ENCODE results near the gene TREX2. TPM values are rescaled to one million over a fixed set of nuclear protein-coding genes. Genes with fewer than 3 reads are reported as not detected.

The TREX2 gene
- total RNA-seq, result 1 to 10 TPM; 2.5 TPM

- no peak for ATAC-seq (replicated peaks)
- peaks cover 2% of the 10 kb centered on the region for H3K36me3 Mint-ChIP-seq (ENCODE audit: low read depth)
- no peaks in the 10 kb centered on the region for H3K27me3 Mint-ChIP-seq
- H3K27ac Mint-ChIP-seq, result no peak within 1 kb of the TSS
- no peak within 1 kb of the TSS for H3K4me3 Mint-ChIP-seq
- H3K4me1 Mint-ChIP-seq, result no peaks in the 10 kb centered on the region
- H3K9me3 Mint-ChIP-seq, result no peaks in the 10 kb centered on the region
Observed at GRCh38 chrX:153445856-153446635, at the start of gene TREX2. Gene TREX2, minus strand, starts transcription at chrX:153446056. Its CDS starts 626 bp downstream, at chrX:153445430.

GRCh38 chrX:153495362-153495751, 49.5 kb upstream of the TREX2 start:
- H3K27me3 Mint-ChIP-seq, result peaks cover 3% of the 10 kb centered on the region
- ATAC-seq (replicated peaks), result no peak
- no peak overlapping the region for H3K4me3 Mint-ChIP-seq
- H3K4me1 Mint-ChIP-seq, result no peaks in the 10 kb centered on the region
- no peaks in the 10 kb centered on the region for H3K36me3 Mint-ChIP-seq (ENCODE audit: low read depth)
- no peak overlapping the region for H3K27ac Mint-ChIP-seq
- no peaks in the 10 kb centered on the region for H3K9me3 Mint-ChIP-seq

- no peak within 1 kb of the TSS for H3K27ac Mint-ChIP-seq
Observed at GRCh38 chrX:153494541-153495361, 48.9 kb upstream of the TREX2 start, which contains the start of gene BGN. Gene BGN, plus strand, starts transcription at chrX:153494980. Its CDS starts 9,652 bp downstream, at chrX:153504632.

GRCh38 chrX:153494061-153494460, 48.2 kb upstream of the TREX2 start:
- Mint-ChIP-seq H3K36me3 (ENCODE audit: low read depth) (no peaks in the 10 kb centered on the region), H3K27ac (no peak overlapping the region), H3K9me3 (no peaks in the 10 kb centered on the region), H3K4me3 (no peak overlapping the region), H3K4me1 (no peaks in the 10 kb centered on the region), H3K27me3 (peaks cover 3% of the 10 kb centered on the region)
- ATAC-seq (replicated peaks), result no peak

More at GRCh38 chrX:153494541-153495361, 48.9 kb upstream of the TREX2 start, which contains the start of gene BGN:
- H3K4me1 Mint-ChIP-seq, result no peaks in the 10 kb centered on the region
- H3K36me3 Mint-ChIP-seq (ENCODE audit: low read depth), result no peaks in the 10 kb centered on the region
- ATAC-seq (replicated peaks), result no peak
- no peaks in the 10 kb centered on the region for H3K9me3 Mint-ChIP-seq
- H3K27me3 Mint-ChIP-seq, result peaks cover 3% of the 10 kb centered on the region
- no peak within 1 kb of the TSS for H3K4me3 Mint-ChIP-seq

GRCh38 chrX:153493085-153493484, 47.2 kb upstream of the TREX2 start:
- no peak overlapping the region for H3K27ac Mint-ChIP-seq
- ATAC-seq (replicated peaks), result no peak
- no peaks in the 10 kb centered on the region for H3K4me1 Mint-ChIP-seq
- H3K4me3 Mint-ChIP-seq, result no peak overlapping the region
- peaks cover 3% of the 10 kb centered on the region for H3K27me3 Mint-ChIP-seq
- H3K36me3 Mint-ChIP-seq (ENCODE audit: low read depth), result no peaks in the 10 kb centered on the region
- no peaks in the 10 kb centered on the region for H3K9me3 Mint-ChIP-seq

GRCh38 chrX:153492543-153492942, 46.7 kb upstream of the TREX2 start:
- Mint-ChIP-seq H3K36me3 (ENCODE audit: low read depth) (no peaks in the 10 kb centered on the region), H3K27ac (no peak overlapping the region), H3K27me3 (peaks cover 3% of the 10 kb centered on the region), H3K4me3 (no peak overlapping the region), H3K9me3 (no peaks in the 10 kb centered on the region), H3K4me1 (no peaks in the 10 kb centered on the region)
- no peak for ATAC-seq (replicated peaks)

- H3K4me1 Mint-ChIP-seq, result no peaks in the 10 kb centered on the region
- H3K27me3 Mint-ChIP-seq, result peaks cover 3% of the 10 kb centered on the region
- H3K9me3 Mint-ChIP-seq, result no peaks in the 10 kb centered on the region
- no peak for ATAC-seq (replicated peaks)
- H3K36me3 Mint-ChIP-seq (ENCODE audit: low read depth), result no peaks in the 10 kb centered on the region
- H3K4me3 Mint-ChIP-seq, result no peak overlapping the region
- H3K27ac Mint-ChIP-seq, result no peak overlapping the region
Observed at GRCh38 chrX:153491918-153492317, 46.1 kb upstream of the TREX2 start.

- Mint-ChIP-seq H3K4me1 (no peaks in the 10 kb centered on the region), H3K36me3 (ENCODE audit: low read depth) (no peaks in the 10 kb centered on the region), H3K4me3 (no peak overlapping the region), H3K9me3 (no peaks in the 10 kb centered on the region), H3K27ac (no peak overlapping the region), H3K27me3 (peaks cover 3% of the 10 kb centered on the region)
- no peak for ATAC-seq (replicated peaks)
Observed at GRCh38 chrX:153491351-153491914, 45.6 kb upstream of the TREX2 start.

- Mint-ChIP-seq H3K36me3 (ENCODE audit: low read depth) (no peaks in the 10 kb centered on the region), H3K27me3 (peaks cover 3% of the 10 kb centered on the region), H3K4me1 (no peaks in the 10 kb centered on the region), H3K27ac (no peak overlapping the region), H3K9me3 (no peaks in the 10 kb centered on the region), H3K4me3 (no peak overlapping the region)
- no peak for ATAC-seq (replicated peaks)
Observed at GRCh38 chrX:153490217-153490930, 44.5 kb upstream of the TREX2 start.

GRCh38 chrX:153488231-153488914, 42.5 kb upstream of the TREX2 start:
- no peaks in the 10 kb centered on the region for H3K27me3 Mint-ChIP-seq
- no peak overlapping the region for H3K4me3 Mint-ChIP-seq
- H3K27ac Mint-ChIP-seq, result no peak overlapping the region
- no peaks in the 10 kb centered on the region for H3K9me3 Mint-ChIP-seq
- no peaks in the 10 kb centered on the region for H3K36me3 Mint-ChIP-seq (ENCODE audit: low read depth)
- no peaks in the 10 kb centered on the region for H3K4me1 Mint-ChIP-seq
- no peak for ATAC-seq (replicated peaks)

- Mint-ChIP-seq H3K4me1 (no peaks in the 10 kb centered on the region), H3K9me3 (no peaks in the 10 kb centered on the region), H3K27ac (no peak overlapping the region), H3K4me3 (no peak overlapping the region), H3K36me3 (ENCODE audit: low read depth) (no peaks in the 10 kb centered on the region), H3K27me3 (no peaks in the 10 kb centered on the region)
- no peak for ATAC-seq (replicated peaks)
Observed at GRCh38 chrX:153487590-153488071, 41.8 kb upstream of the TREX2 start.

GRCh38 chrX:153486171-153486570, 40.3 kb upstream of the TREX2 start:
- H3K36me3 Mint-ChIP-seq (ENCODE audit: low read depth), result no peaks in the 10 kb centered on the region
- H3K27me3 Mint-ChIP-seq, result no peaks in the 10 kb centered on the region
- ATAC-seq (replicated peaks), result no peak

GRCh38 chrX:153485396-153486080, 39.7 kb upstream of the TREX2 start:
- Mint-ChIP-seq H3K4me1 (no peaks in the 10 kb centered on the region), H3K27ac (no peak overlapping the region), H3K9me3 (no peaks in the 10 kb centered on the region), H3K36me3 (ENCODE audit: low read depth) (no peaks in the 10 kb centered on the region), H3K27me3 (no peaks in the 10 kb centered on the region), H3K4me3 (no peak overlapping the region)
- ATAC-seq (replicated peaks), result no peak

More at GRCh38 chrX:153486171-153486570, 40.3 kb upstream of the TREX2 start:
- no peaks in the 10 kb centered on the region for H3K9me3 Mint-ChIP-seq
- no peak overlapping the region for H3K4me3 Mint-ChIP-seq
- no peak overlapping the region for H3K27ac Mint-ChIP-seq
- no peaks in the 10 kb centered on the region for H3K4me1 Mint-ChIP-seq
